Brain pericyte (primary cell): ENCODE measurements around the gene POU2AF1.

ENCODE experiments used
- DNase-seq: peaks from one replicate; pipeline ENCODE4 v3.0.0-alpha.2; 2012; ENCODE audit warnings: low read depth, low spot score

Gene POU2AF1

DNA sequence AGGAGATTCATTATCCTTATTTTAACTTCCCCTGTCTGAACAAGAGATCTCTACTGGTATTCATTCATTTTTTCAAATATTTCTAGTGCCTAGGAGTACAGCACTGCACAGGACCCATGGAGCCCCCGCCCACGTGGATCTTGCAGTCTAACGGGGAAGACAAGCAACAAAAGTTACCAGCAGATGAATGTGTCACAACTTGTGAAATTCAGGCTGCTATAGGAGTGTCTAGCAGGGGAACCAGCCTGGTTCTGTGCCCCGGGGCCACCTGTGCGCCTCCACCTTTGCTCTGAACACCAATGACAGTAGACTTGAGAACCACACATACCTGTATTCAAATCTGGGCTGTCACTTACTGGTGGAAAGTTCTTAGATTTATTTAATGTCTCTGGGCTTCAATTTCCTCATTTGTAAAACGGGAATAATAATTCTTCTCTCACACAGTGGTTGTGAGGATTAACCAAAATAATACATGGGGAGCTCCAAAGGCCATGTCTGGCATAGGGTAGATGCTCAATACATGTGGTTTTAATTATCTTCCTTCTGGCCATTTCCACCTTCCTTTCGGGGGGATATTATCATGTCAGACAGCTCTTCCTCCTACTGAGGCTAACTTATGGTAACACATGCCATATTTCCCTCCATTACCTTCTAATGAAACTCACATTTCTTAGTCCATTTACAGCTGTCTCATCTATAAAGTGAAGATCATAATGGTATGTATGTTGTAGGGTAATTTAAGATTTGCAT is 17.8 kb downstream of the POU2AF1 start:
- no peak for DNase-seq

DNA sequence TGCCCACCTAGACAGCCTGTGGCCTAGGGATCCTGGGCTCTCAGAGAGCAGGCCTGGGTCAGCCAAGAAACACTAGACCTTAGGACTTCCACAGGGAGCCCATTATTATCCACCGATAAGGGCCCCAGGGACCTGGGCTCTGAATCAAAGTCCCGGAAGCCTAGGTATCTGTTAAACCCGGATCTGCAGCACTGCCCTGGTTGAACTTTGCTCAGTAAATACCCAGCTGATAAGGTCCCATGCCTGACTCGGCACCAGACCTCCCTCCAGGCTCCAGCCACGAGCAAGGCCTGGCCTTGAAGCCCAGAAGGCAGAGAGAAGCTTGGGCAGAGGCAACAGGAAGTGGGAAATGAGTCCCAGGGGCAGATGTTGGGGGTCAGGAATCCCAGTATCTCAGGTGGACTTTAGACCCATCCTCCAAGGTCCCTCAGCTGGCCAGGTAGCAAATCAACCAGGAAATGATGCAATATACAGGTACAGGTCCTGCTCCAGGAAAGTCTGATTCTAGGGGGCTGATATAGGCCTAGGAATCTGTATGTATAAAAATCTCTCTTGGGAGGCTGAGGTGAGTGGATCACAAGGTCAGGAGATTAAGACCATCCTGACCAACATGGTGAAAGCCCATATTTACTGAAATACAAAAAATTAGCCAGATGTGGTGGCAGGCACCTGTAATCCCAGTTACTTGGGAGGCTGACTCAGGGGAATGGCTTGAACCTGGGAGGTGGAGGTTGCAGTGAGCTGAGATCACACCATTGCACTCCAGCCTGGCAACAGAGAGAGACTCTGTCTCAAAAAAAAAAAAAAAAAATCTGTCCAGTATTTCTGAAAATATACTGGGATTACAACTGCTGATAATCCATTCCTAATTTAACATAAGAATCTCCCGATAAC is 18.7 kb downstream of the POU2AF1 start:
- no peak for DNase-seq

DNA sequence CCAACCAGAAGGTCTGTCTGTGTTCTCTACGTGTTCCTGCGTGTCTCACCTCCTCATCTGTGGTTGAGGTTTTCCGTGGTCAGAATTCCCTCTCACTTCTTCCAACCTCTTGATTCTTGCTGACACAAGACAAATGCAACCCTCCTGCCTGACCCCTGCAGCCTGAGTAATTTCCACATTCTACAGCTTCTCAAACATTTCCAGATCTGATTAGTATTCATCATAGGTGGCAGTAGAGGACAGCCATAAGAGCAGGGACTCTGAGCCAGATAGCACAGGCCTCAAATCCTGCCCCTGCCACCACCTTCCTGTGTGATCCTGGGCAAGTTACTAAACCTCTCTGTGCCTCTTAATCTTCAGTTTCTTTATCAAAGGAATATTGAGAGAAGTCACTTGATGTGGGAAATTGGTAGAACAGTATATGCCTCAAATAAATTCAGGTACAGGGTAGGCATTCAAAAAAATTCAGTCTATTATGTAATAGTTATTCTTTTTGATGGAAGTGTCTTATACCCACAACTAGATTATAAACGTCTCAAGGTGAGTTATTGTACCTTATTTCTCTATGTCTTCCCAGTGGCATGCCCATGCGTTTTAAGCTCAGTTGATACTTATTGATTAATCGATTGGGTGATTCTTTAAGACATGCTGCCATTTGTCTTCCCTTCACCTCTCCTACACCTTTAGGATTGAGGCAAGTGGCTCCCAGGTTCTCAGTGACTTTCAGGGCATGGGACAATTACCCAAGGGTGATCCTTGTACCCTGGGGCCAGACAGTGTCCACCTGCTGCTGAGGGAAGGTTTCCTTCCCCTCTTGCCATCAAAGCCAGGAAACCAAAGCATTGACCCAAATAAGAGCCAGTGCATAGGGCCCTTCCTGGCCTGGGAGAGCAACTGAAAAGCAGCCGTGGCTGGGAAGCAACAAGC is 19.6 kb downstream of the POU2AF1 start:
- DNase-seq = no peak

DNA sequence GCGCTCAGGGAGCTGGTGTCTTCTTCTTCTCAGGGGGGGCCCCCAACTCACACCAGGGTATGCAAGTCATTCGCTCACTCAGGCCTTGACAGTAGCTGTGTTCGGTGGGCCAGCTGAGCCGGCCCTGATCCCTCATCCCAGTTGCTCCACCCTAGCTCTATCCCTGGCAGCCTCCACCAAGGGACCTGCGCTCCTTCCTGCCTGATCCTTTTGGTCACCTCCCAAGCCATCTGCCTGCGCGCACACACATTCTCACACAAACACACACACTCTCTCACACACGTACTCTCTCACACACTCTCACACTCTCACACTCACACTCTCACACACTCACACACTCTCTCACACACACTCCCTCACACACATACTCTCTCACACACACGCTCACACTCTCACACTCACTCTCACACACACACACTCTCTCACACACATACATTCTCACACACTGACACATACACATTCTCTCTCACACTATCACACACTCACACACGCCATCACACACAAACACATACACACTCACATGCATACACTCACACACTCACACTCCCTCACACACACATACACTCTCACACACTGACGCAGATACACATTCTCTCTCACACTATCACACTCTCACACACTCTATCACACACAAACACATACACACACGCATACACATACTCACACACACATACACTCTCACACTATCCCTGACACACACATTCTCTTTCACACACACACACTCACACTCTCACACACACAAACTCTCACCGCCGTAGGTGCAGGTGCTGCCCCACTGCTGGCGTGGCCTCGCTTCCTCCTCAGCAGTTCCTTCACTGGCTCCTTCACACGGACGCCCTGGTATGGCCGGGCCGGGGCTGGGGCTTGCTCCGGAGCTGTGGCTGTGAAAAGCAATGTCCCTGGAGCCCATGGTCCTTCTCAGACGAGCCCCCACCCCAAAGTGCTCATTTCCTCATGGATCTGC is 20.8 kb downstream of the POU2AF1 start:
- DNase-seq = no peak

DNA sequence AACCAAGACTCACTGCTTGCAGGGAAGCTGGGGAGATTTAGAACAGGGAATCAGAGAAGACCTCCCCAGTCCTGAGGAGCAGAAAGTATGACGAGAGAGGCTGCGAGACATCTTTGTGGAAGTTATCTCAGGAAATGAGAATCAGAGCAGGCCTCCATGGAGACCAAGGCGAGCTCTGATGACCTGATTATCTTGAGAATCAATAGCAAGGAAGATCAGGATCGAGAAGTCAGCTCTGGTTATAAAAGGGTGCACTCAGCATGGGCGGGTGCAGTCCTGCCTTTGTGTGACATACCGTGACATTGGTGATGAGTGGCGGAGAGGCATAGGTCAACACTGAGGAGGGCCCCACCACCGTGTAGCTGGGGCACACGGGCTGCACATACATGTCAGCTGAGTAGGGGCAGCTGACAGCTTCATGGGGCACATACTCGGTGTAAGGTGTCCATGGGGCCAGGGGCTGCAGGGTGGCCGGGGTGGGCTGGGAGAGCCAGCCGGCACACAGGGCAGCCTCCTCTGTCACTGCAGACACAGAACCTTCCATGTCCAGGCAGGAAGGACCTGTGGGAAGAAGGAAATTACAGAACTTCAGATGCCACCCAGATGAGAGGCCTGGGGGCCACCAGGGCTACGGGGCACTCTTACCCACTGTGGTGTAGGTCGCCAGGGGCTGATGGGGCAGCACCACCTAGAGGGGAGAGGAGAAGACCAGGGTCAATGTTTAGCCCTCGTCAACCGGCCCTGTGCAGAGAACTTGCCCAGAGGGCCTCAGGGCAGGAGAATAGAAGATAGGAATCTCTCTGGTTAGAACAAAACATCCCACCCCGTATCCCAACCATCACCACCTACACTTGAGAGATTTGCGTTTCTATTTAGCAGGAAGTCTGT is 21.7 kb downstream of the POU2AF1 start:
- DNase-seq = no peak

DNA sequence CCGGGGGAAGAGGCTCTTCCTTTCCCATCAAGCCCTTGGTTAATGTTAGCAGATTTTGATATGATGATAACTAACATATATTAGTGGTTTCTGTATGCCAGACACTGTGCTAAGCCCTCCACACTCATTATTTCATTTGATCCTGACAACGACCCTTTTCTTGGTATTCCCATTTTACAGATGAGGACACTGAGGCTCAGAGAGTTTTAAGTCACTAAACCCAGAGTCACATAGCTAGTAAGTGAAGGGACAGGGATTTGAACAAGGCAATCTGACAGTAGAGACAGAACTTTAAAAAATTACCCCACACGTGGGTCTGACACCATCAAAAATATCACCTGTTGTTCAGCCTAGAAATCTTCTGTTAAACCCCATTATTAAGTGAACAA is 22.4 kb downstream of the POU2AF1 start:
- no peak for DNase-seq

DNA sequence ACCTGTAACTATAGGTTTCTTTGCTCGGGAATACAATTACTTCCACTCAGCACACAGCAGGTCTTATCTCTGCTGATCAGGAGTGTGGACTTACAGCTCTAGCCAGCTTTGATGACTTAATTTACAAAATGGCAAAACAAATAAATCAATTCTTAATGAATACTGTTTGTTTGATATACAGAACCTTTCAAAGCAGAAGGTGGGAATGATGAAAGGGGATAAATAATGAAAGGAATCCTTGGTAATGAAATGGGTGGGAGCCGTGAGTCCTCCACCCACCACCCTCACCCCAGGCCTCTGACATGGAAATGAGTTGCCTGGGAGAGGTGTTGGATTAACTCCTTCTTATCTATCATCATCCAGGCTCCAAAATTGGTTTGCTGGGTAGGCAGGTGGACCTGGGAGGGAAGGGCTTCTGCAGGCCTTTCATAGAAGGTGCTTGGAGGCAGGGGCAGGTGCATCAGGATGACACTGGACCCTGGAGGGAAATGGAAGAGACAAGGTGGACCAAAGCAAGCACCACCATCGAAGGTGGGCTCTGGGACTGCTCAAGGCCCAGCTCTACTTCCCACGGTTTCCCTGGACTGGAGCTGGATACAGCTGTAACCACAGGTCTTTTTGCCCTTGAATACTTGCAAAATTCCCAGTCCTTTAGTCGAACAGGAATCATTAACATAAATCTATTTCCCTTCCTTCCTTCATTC is 23.0 kb downstream of the POU2AF1 start:
- no peak for DNase-seq

DNA sequence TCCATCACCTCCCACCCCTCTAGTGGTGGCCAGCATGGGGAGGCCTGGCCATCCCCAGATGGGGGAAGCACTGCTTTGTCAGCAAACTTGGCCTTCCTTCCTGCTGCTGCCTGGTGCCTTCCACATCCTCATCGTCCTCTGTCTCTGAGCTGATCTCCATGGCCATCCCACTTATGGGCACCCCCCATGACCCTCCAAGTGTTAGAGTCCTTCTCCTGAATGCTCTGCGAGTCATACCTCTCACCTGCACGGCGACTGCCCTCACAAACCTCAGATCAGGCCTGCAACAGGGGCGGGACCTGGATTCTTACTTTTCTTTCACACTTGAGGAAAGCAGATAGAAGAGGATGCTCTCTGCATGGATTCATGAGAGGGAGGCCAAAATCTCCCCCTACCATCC is 24.0 kb downstream of the POU2AF1 start:
- no peak for DNase-seq

DNA sequence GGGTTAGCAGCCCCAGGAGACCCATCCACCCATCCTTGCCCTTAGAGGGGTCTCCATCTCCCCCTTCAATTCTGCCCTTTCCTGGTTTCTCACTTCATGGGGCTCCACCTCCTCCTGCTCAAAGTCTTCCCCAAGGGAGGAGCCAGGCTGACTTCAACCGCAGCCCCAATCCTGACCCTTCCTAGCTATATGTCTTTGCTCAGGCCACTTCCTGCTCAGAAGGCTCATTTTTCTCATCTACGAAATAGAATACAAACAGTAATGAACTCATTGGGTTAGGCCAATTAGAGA is 24.5 kb downstream of the POU2AF1 start:
- DNase-seq = no peak

DNA sequence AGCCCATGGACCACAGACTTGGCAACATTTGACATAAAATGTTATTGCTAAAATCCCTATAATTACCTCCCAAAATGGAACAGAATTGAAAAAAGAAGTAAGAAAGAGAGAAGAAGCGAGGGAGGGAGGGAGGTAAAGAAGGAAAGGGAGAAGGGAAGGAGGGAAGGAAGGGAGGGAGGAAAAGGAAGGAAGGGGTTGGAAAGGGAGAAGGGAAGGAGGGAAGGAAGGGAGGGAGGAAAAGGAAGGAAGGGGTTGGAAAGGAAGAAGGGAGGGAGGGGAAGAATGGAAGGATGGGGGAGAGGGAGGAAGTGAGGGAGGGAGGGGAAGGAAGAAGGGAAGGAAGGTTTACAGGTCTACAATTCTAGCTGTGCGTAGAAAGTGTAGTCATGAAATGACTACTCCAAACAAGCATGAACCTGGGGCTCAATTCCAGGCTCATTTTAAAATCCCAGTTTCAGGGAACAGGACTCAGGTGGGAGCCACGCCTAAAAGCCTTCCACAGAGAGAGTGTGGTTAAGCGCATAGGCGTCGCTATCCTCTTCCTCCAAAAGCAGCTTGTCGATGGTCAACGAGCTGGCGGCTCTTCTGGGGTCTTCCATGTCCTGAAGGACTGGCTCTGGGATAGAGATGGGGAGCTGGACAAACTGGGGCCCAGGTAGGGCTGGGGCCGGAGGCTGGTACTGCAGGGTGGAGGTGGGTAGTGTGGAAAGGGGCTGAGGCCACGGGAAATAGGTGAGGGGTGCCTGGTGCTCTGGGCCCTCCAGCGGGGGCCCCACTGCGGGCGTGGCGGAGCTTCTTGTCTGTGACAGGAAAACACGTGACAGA is 25.1 kb downstream of the POU2AF1 start:
- DNase-seq = no peak

DNA sequence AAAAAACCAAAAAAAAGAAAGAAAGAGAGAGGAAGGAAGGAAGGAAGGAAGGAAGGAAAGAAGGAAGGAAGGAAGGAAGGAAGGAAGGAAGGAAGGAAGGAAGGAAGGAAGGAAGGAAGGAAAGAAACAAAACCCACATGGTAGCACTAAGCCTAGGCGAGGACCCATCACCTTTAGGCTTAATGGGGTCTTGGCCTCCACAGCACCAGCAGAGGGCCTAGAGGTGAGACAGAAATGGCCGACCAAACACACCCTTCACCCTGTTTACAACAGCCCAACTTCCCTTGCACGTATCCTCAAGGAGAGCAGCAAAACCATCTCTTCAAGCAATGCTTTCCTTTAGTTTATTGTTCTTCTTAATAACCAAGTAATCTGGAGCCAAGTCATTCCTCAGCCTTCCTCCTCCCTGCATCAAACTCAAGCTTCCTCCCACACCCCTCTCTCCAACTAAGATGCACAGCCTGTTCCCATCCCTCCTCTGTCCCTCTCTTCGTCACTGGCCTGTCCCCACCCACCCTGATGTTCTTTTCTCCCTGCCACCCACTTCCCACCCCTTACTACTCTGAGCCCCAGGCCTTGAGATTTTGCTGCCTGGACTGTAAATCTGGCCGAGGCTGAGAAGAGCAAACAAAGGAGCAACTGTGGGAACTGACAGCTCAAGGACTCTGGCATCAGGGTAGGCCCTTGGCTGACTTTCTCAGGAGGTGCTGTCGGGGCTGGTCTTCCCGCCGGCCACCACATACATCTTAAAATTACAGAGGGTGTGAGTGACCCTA is 26.0 kb downstream of the POU2AF1 start:
- DNase-seq = no peak

DNA sequence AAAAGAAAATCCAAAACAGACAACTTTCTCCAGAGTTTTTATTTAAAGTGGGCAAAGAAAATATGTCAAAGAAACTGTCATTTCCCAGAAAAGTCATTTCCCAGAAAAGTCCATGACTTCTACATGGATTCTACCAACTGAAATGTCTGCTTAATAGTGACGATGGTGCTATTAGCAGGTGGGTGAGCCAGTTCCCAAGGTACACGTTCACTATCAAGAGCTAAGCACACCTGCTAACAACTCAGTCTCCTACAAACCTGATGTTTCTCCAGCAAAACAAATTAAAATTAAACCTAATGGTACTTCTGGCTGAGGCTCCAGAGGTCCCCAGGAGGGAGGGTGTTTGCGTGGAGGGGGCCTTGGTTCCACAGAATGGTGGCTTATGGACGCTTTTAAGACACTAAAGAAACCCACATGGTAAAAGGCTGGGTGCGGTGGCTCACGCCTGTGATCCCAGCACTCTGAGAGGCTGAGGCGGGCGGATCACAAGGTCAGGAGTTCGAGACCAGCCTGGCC is 26.8 kb downstream of the POU2AF1 start:
- DNase-seq = no peak

DNA sequence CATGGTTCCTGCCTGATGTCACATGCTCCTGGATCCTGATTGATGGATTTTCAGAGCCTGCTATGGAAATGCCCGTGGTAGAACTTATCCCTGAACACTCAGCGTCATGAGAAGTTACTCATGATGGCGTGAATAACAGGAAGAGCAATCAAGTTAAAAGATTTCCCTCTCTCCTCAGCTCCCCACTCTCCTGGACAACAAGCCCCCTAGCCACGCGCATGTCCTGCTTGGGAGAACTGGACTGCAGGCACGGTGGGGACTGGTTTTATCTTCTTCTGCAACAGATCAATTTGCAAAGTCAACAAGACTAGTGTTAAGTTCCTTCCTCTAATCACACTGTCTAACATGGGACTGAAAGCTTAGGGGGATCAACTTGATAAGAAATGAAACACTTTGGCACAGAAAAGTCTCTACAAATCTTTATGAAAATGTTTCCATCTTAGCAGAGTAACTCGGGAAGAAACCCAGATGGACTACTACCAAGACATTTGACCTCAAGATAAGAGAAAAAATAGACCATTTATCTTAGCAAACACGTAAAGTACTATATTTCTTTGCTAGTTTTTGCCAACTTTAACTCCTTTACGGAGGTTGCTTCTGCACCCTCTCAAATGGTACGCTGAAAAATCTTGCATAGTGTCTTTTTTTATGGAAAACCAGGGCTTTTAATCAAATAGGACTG is 27.6 kb downstream of the POU2AF1 start:
- DNase-seq = no peak

DNA sequence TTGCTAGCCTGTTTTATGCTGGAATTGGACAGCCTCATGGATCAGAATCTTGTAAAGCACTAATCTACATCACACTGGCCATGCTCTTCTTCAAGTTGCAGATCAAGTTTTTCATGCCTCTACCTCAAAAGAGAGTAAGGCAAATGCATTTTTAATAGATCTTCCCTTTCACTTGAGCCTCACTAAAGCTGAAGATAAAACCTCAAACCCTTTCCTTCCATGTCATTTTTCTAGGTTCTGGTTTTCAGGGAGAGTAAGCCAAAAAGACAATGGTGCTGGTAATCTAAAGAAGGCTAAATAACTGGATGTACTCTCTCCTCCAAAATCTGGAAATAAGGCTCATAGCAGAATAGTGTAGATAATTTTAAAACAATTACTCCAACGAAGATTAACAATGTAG is 28.3 kb downstream of the POU2AF1 start:
- no peak for DNase-seq

DNA sequence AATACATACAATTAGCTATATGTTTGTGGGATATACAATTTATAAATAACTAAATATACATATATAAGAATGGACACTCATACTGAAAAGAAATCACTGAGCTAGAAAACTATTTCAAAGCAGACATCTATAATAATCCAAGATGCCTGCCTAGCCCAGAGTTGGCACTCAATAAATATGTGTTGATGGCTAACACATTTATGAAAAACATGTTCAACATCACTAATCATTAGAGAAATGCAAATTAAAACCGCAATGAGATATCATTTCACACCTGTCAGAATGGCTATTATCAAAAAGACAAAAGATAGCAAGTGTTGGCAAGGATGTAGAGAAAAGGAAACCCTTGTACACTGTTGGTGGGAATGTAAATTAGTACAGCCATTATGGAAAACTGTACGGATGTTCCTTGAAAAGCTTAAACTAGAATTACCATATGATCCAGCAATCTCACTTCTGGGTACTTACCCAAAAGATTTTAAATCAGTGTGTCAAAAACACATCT is 29.8 kb downstream of the POU2AF1 start:
- no peak for DNase-seq

DNA sequence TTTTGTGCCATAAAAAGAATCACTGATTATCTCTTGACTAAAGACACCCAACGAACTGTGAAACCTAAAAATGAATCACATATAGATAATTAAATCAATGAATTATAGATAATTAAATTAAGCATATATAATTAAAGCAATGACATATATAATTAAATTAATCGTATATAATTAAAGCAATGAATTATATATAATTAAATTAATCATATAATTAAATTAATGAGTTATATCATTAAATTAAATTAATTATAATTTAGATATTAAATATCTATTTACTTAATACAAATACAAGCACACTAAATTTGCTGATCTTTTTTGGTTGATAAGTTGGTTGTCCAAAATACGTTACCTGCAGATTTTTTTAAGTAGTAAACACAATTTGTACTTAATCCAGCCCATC is 30.9 kb downstream of the POU2AF1 start:
- no peak for DNase-seq

DNA sequence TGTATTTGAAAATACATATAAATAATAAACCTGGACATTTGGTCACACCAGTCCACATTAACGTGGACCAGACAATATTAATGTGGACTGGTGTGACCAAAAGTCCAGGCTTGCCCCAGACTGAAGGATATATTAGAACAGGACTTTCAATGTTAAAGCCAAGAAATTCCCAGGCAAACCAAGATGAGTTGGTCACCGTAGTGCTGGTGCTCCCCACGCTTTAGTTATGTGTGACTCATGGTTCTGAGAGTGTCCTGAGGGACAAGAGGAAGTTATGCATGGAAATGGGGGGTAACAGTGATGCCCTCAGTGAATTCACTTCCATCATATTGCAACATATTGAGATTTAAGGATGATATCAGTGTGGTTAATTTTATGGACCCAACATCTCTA is 31.4 kb downstream of the POU2AF1 start:
- DNase-seq = no peak
